Cerebellar cortex (tissue), 1 donor: ENCODE data around the gene CASK.

ENCODE experiments used
- DNase-seq: peaks from one replicate; pipeline ENCODE4 v3.0.0-alpha.2; 2015; ENCODE audit warnings: low spot score

CASK gene

DNA sequence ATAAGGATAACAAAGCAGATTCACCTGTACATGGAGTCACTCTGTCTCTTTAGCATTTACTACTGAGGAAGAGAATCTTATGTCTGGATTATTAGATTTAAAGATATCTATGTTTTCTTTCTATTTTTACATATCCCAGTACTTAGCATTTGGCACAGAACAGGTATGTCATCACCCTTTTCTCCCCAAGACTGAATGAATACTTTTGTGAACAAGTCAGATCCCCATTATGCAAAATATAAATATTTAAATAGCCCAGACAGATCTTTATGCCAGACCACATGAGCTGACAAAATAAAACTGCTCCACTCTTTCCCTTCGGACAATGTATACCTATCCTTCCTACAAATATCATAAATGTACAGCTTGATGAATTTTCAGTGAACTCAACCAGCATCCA, 94.5 kb downstream of the CASK start:
- no peak for DNase-seq

DNA sequence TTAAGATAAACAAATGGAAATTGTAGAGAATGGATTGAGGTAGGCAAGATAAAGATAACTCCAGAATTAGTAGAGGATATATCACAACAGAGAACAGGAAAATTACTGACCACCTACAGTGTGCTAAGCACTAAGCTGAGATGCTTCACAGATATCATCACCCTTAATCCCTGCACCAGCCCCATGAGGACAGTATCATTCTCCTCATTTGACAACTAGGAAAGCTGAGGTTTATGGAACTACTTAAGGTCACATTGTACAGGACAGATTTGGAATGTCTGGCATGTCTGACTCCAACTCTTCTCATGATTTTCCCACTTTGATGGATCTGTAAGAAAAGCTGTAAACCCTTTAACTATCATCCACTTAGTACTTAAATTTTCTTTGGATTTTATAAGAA, 95.5 kb downstream of the CASK start:
- DNase-seq = no peak

DNA sequence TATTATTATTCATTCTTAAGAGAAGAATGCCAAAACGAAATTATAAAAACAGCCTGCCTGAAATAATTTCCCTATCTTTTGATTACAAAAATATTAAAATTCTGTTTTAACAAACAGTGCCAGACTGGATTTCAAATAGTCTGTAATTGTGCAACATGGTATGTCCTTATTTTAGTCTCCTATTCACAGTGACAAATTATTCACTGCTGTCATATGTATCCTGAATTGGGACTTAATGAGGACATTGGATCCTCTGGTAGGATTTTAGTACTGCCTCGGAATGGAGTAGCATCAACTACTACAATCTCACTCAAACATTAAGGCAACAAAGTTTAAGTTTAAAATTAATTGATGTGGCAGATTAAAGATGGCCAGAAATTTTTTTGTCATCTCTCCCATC, 97.6 kb downstream of the CASK start:
- no peak for DNase-seq

DNA sequence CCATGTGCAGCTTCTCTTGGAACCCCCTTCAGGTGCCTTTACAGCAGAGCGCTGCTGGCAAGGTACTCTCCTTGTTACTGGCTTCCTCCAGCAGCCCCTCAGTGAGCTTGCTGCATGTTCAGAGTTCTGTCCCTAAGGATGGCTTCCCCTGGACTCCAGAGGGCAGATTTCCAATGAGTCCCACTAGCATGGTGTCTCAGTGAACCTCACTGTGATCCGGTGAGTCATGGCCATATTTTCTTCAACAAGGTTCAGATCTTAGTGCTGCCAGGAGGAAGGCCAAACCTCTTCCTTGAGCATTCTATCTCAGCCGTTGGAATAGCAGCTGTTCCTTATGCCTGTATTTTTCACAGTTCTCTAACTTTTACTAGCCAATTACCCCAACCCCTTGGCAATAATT, 98.8 kb downstream of the CASK start:
- peak; percentile 1 for DNase-seq

DNA sequence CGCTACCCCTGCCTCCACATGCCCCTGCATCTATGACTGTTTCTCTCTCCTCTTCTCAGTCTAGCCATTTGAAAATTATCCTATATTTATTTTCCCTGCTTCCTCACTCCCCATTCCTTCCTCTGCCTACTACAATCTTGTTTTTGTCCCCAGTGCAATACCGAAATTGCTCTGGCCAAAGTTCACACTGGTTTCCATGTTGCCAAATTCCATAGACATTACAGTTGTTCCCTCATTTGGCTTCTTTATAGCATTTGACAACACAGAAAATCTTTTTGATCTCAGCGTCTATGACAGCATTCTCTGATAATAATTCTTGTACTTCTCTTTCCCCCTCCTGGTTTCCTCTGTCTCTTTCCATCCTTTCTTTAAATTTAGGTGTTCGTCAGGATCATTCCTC, 100.0 kb downstream of the CASK start:
- DNase-seq = no peak

DNA sequence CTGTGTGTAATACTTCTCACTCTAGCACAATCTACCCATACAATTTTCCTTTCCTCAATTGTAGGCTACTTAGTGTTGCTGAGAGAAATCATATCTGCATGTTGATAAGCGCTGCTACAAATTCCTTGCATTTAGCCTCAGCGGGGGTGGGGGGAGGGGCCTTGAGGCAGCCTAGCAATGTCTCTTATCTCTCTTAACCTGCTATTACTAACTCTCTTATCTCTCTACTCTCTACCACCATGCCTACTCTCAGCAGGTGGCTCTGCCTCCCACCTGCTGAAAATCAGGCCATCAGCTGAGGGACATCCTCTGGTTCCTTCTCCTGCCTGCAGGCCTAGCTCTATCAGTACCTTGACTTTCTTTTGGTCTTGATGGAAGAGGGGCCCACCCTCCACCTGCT, 100.5 kb downstream of the CASK start:
- DNase-seq = no peak

DNA sequence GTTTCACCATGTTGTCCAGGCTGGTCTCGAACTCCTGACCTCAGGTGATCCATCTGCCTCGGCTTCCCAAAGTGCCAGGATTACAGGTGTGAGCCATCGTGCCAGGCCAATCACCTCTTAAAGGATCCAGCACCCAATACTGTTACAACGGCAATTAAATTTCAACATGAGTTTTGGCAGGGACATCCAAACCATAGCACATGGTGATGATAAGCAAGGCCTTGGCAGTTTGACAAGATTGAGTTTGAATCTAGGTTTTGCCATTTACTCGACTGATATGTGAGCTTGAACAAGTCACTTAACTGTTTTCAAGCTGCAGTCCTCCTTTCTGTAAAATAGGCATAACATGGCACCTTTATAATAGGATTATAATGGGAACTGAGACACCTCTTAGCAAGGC, 115.3 kb downstream of the CASK start:
- DNase-seq = no peak

DNA sequence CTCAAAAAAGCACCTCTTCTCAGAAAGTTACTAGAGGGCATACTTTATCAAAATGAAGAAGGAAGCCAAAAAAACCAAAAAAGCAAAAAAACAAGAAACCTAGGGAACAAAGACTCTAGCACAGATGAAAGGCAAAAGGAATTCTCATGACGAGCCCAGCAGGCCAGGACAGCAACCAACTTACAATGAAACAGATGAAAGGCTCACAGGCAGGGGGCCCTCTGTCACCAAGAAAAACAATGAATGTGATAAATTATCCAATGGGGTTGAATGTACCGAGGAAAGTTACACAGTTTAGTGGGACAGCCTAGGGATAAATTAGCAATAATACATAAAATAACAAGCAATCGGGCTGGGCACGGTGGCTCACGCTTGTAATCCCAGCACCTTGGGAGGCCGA, 120.4 kb downstream of the CASK start:
- DNase-seq = no peak

DNA sequence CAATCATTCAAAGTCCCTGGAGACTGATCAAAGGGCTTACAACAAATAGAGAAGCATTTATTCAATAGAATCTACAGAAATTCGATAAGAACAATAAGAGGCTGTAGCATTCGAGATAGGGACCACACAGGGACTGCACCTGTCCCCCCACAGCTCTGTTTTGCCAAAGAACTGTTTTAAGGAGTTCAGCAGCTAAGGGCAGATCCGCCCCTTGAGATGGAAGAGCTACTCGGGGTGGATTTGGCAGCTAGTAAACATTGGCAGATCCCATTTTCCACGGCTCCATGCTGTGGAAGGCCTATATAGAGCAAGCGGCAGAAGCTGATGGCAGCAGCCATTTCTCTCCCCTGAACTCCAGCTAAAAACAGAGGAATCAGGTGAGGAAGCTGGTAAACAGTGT, 123.7 kb downstream of the CASK start:
- peak; percentile 27 for DNase-seq

DNA sequence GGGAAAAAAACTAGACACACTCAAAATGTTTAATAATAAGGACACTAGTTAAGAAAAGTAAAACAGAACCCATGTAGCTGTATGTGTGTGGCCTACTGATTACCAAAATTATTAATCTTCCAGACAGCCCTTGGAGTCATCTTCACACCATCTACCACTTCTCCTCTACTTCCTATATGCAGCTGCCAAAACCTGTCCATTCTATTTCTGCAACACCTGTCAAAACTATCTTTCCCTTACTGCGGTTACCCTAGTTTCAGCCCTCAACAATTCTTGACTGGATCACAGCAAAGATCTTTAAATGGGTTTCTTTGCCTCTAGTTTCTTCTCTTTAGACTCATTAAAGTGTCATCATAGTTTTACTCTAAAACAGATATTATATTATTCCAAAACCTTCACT, 126.8 kb downstream of the CASK start:
- DNase-seq = no peak

DNA sequence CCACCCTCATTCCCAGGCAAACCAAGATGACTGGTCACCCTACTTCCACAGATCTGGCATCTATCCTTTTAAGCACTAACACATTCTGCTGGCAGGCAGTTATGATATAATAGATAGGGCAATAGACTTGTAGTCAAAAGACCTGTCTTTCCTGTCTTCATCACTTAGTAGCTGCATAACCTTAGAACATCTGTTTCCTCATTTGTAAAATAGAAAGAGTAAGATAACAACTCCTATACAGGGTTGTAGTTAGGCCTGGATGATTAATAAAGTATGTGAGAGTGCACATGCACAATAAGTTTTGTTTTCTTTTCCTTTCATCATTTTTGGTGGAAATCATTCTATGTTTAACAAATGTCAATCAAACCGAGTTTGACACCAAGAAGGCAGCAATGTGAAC, 127.3 kb downstream of the CASK start:
- no peak for DNase-seq

DNA sequence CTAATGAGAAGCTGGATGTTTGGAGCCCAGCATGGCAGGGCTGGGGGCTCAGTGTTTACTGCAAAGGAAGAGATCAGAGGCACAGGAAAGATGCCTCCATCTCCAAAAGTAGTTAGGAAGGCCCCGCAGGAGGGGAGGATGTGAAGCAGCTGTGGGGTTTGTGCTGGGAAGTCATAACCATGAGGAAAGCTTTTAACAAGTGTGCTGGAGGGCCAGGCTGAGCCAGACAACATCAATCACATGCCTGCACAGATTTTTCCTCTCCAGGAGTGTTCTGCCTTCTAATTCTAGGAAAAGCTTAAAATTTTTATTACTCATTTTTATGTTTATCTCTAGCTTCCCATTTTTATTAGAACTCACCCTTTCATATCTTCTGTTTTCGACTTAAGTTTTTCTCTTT, 134.0 kb downstream of the CASK start:
- DNase-seq = no peak

DNA sequence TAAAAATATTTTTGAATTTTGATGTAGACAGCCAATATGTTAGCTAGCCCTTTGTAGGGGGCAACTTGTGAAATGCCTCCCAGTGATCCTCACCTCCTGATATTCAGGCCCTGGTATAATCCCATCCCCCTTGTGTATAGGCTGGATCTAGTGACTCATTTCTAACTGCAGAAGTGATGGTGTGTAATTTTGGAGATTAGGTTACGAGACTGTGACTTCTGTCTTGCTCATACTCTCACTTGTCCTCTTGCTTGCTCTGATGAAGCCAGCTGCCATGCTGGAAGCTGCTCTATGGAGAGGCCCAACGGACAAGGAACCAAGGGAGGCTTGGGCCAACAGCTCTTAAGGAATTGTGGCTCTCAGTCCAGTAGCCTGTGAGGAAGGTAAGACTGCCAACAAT, 137.7 kb downstream of the CASK start:
- no peak for DNase-seq

DNA sequence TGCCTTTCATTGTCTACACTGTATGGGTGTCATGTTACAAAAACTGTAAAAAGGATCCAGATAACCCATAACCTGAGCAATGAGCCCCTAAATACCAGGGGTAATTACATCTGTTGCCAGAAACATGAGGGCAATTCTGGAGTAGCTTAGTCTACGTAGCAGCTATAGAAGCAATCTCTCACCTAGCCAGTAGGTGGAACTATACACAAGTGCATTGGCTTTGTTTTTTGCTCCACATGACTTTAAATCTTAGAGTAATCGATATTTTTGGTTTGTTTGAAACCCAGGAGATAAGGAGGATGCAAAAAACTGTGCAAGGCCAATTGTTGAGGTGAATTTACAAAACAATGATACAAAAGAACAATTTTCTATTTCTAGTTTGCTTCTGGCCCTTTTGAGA, 141.9 kb downstream of the CASK start:
- DNase-seq = peak; percentile 22

DNA sequence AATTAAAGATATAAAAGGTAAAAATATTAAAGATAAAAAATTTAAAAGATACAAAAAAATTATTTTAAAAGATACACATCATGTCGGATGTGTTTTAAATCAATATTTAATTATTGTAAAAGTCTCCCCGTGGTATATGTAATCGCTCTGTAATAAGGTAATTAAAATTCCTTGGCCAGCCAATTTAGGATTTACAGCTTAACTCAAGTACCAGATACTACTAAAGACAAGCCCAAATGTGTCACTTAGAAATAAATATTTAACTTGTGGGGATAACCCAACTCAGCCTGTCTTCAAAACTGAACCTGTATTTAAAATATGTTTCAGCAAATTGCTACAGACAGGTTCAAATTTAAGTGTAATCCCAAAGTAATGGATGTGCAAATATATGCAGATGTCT, 143.4 kb downstream of the CASK start:
- no peak for DNase-seq

DNA sequence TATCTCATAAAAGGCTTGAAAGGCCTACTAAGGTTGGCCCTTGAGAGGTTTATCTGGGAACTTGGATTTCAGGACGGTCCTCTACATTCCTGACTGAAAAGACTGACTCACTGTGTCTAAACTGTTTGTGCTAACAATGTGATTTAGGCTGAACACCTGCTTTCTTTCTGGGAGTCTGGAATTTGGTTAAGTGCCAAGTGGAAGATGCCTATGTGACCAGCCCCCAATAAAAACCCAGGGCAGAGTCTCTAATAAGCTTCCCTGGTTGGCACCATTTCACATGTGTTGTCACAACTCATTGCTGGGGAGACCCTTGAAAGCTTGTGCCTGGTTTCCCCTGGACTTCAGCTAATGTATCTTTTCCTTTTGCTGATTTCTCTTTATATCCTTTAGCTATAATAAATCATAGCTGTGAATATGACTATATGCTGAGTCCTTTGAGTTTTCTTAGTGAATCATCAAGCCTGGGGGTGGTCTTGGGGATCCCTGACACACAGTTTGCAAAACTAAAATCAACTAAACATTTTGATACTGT, 144.3 kb downstream of the CASK start:
- peak; percentile 27 for DNase-seq

DNA sequence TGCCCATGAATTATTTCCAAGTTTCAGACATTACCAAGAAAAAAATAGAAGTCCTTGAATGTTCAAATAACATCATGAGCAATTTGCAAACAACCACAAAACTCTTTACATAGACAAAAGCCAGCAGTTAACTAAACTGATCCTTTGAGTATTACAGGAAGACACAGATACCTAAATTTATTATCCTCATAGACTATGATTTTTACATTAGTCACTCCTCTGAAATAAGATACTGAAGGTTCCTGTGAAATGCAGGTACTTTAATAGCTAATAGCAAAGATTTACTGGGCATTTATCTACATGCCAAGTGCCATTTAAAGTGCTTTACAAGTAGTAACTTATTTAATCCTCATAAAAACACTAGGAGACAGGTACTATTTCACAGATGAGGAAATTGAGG, 161.7 kb downstream of the CASK start:
- no peak for DNase-seq

DNA sequence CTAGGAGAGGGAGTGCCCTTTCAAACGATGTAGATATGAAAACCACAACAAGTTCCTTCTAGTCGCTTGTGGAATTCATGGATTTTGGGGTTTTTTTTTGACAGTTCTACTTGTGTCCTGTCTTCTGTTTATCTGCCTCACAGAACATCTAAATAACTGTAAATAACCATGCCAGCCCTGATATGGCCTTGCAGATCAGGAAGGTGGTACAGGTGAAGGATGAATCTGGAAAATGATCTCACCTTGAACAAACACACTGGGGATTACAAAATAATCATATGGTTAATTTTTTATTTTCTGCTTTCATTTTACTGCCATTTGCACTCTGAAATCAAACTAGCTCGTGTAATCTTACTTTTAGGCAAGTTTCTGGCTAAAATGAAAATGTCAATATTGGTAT, 162.2 kb downstream of the CASK start:
- DNase-seq = no peak

DNA sequence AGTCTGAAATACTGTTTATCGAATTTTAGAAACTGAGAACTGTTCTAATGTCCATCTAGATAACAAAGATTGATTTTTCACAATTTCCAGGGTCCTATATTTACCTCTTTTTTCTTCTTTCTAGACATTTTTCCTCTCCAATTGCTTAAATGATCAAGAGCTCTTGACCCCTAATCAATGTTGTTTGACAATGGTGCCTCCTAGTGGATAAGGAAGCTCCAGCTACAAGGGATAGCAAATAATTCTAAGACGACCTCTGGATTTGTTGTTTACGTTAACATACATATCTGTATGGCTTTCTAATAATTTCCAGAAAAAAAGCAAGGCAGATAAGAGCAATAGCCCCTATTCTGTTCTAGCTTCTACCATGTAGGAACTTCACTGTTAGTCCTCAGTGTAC, 163.5 kb downstream of the CASK start:
- DNase-seq = peak; percentile 15

DNA sequence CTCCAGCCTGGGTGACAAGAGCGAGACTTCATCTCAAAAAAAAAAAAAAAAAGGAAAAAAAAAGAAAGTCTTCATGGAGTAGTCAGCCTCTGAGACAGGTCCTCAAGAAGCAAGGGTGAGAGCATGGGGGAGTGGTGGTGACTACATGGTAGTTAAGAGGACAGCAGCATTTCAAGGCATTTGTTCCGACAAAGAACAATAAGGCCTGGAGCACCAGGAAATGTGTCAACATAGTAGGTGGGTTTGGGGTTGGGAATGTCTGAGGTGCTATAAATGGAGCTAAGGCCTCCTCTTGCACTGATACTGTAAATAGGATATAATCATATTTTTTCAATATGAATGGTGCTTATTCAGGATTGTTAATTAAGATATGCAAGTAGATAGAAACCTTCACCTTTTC, 165.0 kb downstream of the CASK start:
- DNase-seq = no peak

DNA sequence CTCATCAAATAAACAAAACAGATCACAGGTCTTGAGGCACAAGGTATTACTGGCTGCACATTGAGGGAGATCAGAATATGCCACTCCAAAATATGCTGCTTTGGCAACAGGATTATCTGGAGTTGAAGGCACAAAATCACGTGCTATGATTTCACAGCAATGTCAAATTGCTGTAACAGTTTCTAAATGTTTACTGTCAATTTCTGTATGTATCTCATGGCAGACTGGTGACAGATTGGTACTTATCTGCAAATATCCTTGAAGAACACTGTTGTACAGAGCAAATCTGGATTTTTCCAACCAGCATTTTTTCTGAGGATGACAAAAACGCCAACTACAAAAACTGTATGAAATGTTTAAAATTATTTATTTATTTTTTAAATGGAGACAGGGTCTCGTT, 172.6 kb downstream of the CASK start:
- DNase-seq = no peak

DNA sequence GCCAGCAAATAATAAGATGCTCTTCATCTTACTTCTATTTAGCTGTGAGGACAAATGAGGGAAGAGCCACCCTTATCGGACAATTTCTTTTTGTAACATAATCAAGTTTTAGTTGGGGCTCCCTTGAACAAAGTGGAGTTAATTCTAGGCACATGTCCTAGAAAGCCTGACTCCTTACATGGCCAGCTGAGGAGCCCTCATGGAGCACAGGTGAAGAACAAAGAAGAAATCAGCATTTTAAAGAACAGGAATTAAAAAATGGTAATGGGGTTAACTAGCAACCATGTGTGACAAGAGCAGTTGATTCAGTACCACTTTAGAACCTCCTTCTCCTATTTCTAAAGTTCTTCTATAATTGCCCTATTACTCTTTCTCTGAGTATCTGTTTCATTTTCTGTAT, 183.5 kb downstream of the CASK start:
- DNase-seq = no peak

DNA sequence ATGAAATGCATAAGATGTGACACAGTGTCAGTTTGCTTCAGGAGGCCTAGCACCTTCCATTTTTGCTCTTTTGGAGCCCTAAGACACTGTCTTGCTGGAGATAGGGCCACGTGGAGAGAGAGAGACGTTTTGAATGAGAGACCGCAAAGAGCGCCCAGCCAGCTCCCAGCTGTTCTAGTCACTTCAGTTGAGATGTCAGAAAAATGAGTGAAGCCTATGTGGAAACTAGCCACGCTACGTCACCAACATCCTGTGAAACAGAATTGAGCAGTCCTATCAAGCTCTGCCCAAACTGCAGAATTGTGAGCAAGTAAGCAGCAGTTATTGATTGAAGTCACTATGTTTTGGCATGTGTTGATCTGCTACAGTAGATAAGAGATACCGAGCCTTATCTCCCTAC, 186.3 kb downstream of the CASK start:
- DNase-seq = no peak

DNA sequence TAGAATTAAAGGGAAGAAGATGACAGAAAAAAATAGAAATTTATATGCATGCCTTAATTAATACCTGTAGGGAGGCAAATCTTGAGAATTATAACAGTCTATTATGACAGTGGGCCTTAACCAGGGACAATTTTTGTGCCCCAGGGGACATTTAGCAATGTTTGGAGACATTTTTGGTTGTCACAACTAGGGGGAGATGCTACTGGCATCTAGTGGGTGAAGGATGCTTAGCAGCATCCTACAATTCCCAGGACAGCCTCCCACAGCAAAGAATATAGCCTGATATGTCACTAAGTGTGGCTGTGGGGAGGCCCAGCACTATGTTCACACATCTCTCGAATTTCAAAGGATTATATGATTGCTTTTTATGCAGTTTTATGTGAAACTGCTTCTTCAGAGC, 188.8 kb downstream of the CASK start:
- peak; percentile 9 for DNase-seq

DNA sequence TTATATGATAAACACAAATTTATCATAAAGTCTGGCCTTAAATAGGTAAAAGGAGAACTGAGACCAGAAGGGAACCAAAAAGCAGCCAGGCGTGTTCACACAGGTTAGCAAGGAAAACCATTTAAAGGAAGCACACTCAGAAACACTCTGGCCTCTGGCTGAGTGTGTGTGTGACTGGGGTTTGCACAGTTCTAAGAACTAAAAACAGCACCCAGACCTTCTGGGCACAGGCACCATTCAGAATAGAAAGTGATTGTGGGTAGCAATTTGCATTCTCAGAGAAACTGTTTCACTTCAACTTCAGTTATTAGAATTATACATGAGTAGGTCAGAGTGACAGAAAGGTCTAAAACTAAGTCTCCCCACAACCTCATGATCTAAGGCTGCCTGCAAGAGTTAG, 189.4 kb downstream of the CASK start:
- DNase-seq = no peak
